Right ventricle myocardium inferior (tissue), 1 donor: Measurements from ENCODE around the gene CTRB2. TPM values are rescaled to one million over a fixed set of nuclear protein-coding genes. Genes with fewer than 3 reads are reported as not detected.
"Not testable (repeated sequence)": the region's sequence is repeated elsewhere in the genome, so short reads cannot be mapped to it uniquely, and the experiment has no call there.

ENCODE experiments used
- ATAC-seq: fragments of 200-7000 bp; cut with Tn5 transposase; one replicate; pipeline ENCODE4 v1.9.1; 2020; ENCODE audit warnings: mild to moderate bottlenecking, moderate library complexity
- DNase-seq: peaks from one replicate; pipeline ENCODE4 v3.0.0; 2021; ENCODE audit errors: missing footprints
- intact Hi-C: fragments of 100-400 bp; cut with DNase I; formaldehyde crosslinking; loops from one replicate; pipeline ENCODE4 v1.11.0; 2022
- total RNA-seq: library from RNA; stranded (reverse); fragmentation: NEBNext Ultra II Directional; extraction: Animal tissue kit (Norgen Biotek cat#: 25700); gene quantifications from one replicate; pipeline ENCODE4 v1.2.1, GENCODE V29; 2021
- donor health status: DM: no; HTN: yes; CAD: no; lungs with severe emphysema.

The CTRB2 gene
- total RNA-seq, 1 donor from 2014 or later, result not detected

DNA sequence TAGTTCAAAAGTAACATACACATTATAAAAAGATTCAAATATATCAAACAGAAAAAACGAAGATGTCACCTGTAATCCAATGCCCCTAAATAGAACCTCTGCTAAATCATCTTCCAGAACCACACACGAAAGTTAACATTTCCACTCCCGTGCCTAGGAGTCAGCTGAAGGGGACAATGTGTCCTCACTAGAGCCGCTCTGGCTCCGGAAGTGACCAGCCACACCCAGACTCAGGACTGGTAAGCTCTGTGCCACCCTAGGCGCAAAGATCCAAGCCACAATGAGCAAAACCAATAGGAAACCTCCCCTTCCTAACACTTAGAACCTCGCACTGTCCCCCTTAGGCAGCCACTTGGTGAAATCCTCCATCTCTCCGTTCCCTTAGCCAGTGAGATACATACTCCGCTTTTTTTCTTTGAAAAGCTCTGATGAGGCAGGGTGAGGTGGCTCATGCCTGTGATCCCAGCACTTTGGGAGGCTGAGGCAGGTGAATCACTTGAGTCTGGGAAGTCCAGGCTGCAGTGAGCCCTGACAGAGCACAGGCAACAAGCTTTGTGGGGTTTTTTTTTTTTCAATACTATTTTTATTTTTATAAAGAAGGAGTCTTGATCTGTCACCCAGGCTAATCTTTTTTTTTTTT lies 23.6 kb upstream of the CTRB2 start:
- DNase-seq, result no peak
- intact Hi-C loops, result no loop called here

DNA sequence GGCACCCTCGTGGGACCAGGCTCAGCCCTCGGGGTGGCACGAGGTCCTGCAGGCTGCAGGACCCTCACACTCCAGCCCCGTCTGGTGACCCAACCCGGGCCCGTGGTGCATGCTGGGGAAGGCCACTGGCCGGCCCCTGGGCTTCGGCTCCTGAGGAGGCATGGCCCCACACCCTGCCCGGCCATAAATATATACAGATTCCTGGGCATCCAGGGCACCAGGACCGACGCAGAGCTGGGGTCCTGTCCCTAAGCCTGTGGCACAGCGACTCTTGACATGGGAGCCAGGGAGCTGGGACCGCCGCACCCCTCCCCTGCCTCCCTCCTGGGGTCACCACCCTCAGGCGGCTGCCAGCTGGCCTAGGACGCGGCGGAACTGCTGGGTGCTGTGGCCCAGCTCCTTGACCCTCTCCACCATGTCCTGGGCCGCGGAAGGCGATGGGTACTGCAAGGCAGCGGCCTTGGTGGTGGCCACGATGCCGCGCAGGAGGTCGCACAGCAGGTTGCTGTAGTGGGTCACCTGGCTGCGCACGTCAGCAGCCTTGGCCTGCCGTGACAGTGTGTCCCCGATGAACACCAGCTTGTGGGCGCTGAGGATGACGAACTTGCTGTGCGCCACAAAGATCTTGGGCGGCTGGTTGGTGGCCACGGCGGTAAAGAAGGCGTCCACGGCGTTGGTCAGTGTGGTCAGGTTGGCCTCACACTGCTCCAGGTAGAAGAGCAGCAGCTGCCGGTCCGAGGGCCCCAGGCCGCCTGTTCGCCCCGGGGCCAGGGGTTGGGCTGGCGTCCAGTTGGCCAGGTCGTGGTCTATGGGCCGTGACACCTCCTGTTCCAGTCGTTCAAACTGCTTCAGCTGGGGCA lies 22.4 kb upstream of the CTRB2 start:
- intact Hi-C loops, result no loop called here
- DNase-seq (no peak), ATAC-seq (no peak)

More for the DNA sequence above, 23.6 kb upstream of the CTRB2 start:
- ATAC-seq, result no peak

GRCh38 chr16:75228143-75228976 lies 21.4 kb upstream of the CTRB2 start:
- ATAC-seq (no peak), DNase-seq (no peak)
- intact Hi-C loops, result no loop called here

DNA sequence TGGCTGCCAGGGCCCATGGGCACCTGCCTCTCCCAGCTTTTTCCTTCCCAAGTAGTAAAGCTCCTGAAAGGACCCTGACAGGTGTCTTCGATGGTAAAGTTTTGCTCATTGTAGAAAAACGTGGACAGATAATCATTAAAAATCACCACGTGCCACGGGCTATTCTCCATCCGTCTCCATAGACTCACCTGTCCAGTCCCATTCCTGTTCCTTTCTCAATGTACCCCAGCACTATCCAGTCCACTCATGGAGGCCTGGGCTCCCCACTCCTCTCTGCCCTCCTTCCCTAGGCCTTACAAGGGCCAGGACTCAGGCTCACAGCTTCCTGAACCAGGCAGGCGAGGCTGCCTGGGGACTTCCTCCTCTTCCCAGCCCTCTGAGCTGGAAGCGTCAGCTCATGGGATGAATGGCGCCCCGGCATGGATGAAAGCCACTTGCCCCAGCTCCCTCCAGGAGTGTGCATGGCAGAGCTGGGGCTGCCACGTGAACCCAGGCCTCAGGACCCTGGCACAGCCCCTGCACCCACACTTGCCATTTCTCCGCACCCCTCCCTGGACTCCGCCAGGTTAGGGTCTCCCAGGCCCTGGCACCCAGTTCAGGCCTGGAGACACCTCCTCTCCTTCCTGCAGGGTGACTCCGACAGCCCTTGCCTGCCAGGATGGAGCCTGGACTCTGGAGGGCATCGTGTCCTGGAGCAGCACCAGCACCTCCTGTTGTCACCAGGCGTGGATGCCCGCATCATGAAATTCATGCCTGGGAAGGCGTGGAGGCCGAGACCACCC lies 20.6 kb upstream of the CTRB2 start:
- ATAC-seq (no peak), DNase-seq (no peak)
- intact Hi-C loops, result no loop called here

DNA sequence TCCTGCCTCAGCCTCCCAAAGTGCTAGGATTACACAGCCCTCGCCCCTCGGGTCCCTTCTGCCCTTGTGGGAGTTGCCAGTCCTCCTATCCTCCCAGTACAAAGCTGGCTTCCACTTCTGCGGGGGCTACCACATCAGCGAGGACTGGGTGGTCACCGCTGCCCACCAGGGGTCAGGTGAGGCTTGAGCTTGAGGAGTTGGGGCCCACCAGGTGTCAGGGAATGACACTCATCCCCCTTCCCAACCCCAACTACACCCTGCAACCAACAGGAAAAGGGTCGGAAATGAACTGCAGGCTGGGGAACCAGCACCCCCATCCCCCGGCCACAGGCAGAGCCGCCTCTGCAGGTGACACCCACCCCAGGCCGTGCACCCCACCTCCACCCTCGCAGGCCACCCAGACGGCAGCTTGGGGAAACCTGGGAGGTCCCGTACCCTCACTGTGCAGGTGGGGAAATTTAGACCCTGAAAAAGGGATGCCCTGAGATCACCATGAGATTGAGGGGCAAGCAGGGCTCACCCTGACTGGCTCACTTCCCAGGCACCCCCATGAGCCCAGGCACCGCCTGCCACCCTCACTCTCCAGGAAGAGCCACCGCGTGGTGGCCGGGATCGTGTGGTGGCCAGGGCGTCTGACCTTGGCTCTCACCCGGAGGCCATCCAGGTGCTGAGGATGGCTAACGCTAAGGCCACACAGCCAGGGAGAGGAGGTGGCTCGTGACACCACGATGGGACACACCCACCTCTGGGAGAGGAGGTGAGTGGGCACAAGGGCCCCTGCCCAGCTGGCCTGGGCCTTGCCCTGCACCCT lies 19.8 kb upstream of the CTRB2 start:
- ATAC-seq, result peak; percentile 6
- intact Hi-C loops, result no loop called here
- DNase-seq, result no peak

DNA sequence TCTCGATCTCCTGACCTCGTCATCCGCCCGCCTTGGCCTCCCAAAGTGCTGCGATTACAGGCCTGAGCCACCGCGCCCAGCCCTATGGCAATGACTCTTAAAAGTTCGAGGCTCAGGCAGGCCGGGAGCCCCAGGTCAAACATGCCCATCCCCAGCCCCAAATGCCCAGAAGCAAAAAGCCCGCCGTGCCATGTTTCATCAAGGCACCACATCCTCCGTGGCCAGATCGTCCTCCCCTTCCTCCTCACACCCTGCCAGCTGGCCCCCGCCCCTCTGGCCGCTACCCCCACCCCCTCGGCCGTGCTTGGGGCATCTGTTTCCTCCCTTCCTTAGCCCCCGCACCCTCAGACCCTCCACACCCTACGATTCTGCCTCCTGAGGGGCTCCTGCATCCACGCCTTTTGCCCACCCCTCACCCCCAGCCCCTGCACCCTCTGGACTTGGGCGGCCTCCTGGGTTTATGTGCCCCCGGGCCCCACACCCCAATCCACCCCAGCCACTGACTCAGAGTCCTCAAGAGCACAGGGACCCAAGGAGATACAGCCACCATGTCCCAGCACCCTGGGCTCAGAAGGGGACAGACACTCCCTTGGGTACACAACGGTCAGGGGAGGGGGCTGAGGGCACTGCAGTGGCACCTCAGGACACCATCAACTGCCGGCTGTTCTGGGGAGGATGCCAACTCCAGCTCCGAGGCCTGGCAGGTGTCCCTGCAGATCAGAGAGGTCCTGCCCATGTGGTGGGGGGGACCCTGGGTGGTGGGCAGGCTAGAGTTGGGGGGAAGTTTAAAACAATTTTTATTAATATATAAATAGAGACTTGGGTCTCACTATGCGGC lies 18.9 kb upstream of the CTRB2 start:
- ATAC-seq (no peak), DNase-seq (no peak)
- intact Hi-C loops, result loop anchor here (2.0 kb wide), 1 partner anchor 19 kb away; the partner anchor contains the start of gene CTRB2

- DNase-seq, result no peak
- intact Hi-C loops, result loop anchor here (2.0 kb wide), 1 partner anchor 18 kb away; the partner anchor contains the start of gene CTRB2
- ATAC-seq, result no peak
Measured at GRCh38 chr16:75225092-75225491, 18.1 kb upstream of the CTRB2 start.

- intact Hi-C loops, result loop anchor here (2.0 kb wide), 1 partner anchor 18 kb away; the partner anchor contains the start of gene CTRB2
- ATAC-seq, result no peak
Measured at GRCh38 chr16:75224306-75225082, 17.5 kb upstream of the CTRB2 start.

DNA sequence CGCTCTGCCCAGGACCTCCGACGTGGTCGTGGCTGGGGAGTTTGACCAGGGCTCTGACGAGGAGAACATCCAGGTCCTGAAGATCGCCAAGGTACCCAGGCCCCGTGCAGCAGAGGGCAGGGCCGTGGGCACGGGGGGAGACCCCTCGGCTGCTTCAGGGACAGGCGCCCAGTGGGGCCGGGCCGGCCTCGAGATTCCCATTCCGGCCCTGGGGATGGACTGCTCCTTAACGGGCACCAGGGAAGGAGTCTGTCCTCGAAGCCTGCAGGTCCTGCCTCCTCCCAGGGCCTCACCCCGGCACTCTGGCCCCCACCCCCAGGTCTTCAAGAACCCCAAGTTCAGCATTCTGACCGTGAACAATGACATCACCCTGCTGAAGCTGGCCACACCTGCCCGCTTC lies 16.2 kb upstream of the CTRB2 start:
- intact Hi-C loops, DNase-seq: not testable (repeated sequence)

More at GRCh38 chr16:75224306-75225082, 17.5 kb upstream of the CTRB2 start:
- DNase-seq, result peak; percentile 43

DNA sequence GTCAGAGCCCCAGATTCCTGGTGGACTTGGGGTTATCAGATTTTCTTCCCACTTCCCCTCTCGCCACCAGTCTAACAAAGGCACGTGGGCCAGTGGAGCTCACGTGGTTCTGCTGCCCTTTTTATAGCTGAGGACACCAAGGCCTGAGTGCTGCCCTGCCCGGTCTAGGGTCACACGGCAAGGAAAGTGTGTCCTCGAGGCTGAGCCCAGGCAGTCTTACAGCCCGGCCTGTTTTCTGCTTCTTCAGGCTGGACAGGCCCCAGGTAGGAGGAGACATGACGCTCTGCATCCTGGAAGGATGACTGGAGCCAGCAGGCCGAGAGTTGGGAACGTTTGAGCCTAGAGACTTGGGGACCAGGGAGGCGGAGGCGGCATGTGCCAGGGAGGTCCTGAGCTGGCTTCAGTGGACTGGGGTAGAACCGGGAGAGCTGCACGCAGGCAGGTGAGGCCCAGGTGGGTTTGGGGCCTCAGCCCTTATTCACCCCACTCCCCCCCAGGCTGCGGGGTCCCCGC lies 15.4 kb upstream of the CTRB2 start:
- ATAC-seq, result no peak
- DNase-seq, result peak; percentile 51
- intact Hi-C loops, result no loop called here

More for the DNA sequence above, 16.2 kb upstream of the CTRB2 start:
- not testable (repeated sequence) for ATAC-seq

GRCh38 chr16:75219838-75220237 lies 12.9 kb upstream of the CTRB2 start:
- DNase-seq (no peak), ATAC-seq (no peak)
- intact Hi-C loops, result no loop called here

DNA sequence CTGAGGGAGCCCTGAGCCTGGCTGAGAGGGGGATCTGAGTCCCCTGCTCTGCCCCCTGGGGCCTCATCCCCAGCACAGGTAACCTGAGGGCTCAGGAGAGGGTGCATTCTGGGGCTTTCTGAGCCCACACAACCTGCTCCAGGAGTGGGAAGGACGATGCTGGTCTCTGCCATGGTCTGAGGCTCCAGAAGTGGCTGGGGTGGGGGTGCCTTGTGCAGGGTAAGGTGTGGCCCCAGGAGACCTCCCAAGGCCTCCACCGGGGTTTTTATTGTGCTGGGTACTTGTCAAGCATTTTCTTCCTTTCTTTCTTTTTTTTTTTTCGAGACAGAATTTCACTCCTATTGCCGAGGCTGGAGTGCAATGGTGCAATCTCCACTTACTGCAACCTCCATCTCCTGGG lies 12.1 kb upstream of the CTRB2 start:
- DNase-seq (peak; percentile 55), ATAC-seq (no peak)
- intact Hi-C loops, result no loop called here

GRCh38 chr16:75218256-75219076 lies 11.5 kb upstream of the CTRB2 start, which contains the start of gene CTRB1:
Gene CTRB1 (plus strand): TSS chr16:75218988. CDS start chr16:75219008, 20 bp downstream.
- intact Hi-C loops, result no loop called here
- no peak for ATAC-seq
- peak; percentile 17 for DNase-seq

DNA sequence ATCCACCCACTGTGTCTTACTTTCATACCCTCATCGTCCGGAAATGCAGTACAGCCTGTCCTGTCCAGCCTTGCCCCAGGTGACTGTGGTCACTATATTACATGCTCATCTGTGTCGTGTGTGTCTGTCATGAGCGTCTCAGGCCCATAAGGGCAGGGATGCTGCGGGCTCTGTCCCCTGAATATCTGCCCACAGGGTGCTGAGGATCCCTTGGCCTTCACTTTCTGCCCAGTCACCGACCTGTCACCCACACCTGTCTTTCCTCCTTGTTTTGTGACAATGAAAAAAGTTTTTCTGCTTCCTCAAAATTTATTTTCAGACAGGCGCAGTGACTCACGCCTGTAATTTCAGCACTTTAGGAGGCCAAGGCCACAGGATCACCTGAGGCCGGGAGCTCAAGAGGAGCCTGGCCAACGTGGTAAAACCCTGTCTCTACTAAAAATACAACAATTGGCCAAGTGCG lies 10.5 kb upstream of the CTRB2 start:
- ATAC-seq, result no peak
- DNase-seq, result no peak
- intact Hi-C loops, result no loop called here

- ATAC-seq, result no peak
- intact Hi-C loops, result no loop called here
- DNase-seq, result peak; percentile 53
Measured at GRCh38 chr16:75216576-75216975, 9.6 kb upstream of the CTRB2 start.
